ENCODE data around the gene RALGDS.

Gene RALGDS

GRCh38 chr9:133149130-133150015 is 28.3 kb upstream of the RALGDS start:
- DNase-seq, result peak in 1 of 2 experiments; percentile 48

GRCh38 chr9:133148199-133149129 is 27.4 kb upstream of the RALGDS start:
- DNase-seq, result no peak

DNA sequence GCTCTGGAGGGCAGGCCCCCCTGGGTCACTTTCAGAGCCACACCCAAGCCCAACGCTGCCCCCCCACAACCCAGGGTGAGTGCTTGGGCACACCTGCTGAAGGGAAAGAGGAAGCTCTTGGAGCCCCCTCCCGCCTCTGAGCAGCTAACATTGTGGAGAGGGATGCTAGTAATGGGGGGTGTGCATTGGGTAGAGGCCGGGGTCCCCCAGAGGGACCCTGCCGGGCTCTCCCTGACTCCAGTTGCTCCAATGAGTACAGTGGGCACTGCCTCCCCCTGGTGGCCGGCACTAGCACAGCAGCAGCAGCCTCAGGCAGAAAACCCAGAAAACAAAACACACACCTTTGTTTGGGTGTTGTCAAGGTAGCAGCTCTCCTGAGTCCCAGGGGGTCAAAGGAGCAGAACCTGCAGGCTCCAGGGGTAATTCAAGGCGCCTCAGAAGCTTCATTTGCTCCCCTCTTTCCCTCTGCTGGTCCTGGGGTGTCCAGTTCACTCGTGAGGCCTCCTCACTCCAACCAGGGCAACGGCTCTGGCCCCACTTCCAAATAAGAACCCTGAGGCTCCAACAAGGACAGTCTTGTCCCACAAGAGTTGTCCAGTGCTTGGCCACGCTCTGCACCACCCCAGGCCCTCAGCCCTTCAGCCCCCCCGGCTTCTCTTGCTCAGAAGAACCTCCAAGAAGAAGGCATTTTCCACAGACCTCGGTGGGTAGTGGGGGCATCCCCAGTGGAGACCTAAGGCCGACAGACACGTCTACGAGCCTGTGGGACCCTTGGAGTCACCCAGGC is 26.6 kb upstream of the RALGDS start:
- DNase-seq, result peak in 1 of 2 experiments; percentile 55

DNA sequence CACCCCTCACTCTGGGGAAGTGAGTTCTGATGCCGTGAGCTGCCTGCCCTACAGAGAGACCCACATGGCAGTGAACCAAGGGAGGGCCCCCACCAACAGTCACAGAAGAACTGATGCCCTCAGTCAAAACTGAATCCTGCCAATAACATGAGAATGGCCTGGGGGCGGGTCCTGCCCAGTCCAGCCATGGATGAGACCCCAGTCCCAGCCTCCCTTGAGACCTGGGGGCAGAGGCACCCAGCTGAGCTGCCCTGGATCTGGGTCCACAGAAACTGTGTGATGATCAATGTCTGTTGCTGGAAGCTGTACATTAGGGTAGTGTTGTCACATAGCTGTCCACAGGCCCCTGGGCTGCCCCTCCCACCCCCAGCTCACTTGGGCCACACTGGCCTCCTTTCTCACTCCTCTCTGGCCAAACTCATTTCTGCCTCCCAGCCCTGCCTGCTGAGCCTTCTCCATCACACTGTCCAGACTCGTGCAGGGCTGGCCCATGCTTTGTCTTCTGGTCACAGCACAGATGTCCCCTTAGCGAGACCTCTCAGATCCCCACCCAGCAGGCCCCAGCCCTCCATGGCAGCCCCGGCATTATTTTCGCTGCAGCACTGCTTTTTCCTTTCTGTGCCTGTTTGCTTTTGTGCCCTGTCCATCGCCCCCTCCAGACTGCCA is 25.8 kb upstream of the RALGDS start:
- no peak for DNase-seq

GRCh38 chr9:133144904-133145851 is 24.1 kb upstream of the RALGDS start:
- DNase-seq, result no peak

GRCh38 chr9:133144142-133144903 is 23.3 kb upstream of the RALGDS start:
- no peak for DNase-seq

- no peak for DNase-seq
Measured at GRCh38 chr9:133143639-133144141, 22.6 kb upstream of the RALGDS start.

DNA sequence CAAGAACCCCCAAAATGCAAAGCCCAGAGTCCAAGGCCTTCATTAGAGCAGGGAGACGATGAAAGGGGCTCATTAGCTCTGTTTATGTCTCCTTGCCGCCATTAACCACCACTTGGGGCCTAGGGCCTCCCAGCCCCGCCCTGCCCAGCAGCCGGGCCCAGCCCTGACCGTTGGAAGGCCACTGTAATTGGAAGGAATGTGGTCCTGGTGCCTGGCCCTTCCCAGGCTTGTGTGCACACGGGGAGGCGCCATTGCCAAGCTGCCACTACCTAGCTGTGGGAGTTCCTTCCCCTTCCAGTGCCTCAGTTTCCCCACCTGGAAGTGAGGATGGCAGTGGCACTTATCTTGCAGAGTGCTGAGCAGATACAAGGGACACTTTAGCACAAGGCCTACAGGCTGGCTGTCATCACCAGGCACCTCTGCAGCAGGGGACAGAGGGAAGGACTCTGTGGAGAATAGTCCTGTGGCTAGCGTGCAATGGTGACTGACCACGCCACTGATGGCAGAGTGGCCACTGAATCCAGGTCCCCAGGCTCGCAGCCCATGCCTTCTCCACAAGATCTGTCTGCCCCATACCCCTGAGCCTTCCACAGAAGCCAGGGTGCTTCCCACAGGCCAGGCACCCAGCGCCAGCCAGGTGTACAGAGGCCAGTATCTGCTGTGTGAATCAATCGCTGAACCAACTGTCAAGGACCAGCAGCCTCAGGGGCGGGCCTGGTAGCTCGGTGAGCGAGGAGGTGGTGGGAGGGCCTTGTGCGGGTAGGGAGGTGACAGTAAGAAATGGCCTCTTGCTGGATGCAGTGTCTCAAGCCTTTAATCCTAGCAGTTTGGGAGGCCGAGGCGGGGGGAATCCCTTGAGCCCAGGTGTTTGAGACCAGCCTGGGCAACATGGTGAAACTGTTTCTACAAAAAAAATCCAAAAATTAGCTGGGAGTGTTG is 21.9 kb upstream of the RALGDS start:
- no peak for DNase-seq

DNA sequence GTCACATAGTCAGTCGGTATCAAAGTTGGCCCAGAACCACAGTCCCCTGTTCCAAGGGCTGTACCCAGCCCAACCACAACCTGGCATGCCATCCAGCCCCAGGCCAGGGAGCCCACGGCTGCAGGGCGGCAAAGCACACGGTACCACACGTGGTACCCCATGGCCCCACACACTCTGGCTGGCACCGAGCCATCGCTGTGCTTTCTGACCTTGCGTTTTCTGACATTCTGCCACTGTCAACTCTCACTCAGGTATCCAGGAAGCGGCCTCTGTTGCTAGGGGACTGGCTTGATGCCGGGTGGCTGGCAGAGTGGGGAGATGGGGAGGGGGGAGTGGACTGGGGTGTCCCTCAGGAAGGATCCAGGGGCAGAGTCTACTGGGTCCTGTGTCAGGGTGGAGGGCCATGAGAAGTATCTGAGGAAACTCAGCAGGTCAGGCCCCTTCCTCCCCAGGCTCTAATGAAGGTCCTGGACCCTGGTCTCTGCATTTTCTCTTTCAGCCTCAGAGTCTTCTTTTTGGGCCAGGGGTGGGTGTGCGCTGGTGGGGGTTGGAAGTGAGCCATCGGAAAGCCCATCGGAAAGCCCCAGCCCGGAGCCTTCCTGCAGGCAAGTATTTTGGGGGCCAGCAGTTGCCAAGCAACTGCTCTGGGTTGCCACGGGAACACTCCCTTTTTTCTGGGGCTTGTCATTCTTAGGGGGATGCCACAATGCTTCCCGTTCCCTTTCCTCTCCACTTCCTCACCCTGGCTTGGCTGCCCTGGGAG is 21.0 kb upstream of the RALGDS start:
- DNase-seq, result no peak

DNA sequence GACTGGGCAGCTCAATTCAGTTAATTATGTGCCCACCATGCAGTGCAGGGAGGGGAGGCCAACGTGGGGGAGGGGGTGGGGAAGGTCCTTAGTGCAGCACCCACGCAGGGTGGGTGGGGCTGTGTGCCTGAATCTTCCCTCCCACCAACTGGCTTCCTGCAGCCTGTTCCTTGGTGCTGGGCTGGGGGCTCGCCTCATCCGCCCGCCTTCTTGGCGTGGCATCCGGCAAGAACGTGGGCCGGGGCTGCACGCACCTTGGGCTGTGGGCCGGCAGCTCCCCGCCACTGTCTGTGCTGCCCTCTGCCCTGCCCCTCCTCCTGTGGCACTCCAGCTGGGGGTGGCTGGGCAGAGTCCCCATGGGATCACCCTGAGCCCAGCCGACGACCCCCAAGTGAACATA is 19.6 kb upstream of the RALGDS start:
- DNase-seq, result no peak

DNA sequence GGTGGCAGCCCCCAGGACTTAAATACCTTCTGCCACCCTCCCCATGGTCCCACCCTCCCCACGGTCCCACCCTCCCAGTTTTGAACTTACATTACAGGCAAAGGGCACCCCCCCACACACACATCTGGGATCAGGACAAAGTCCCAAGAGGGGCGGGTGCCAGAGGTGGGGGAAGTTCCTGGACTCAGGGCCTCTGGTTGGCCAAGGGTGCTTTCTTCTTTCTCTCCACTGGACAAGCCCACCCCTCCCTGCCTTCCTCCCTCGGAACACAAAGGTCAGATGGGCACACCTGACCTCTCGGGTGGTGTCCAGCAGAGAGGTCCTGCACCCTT is 19.1 kb upstream of the RALGDS start:
- DNase-seq, result no peak

- DNase-seq, result no peak
Measured at GRCh38 chr9:133139246-133140173, 18.5 kb upstream of the RALGDS start.

DNA sequence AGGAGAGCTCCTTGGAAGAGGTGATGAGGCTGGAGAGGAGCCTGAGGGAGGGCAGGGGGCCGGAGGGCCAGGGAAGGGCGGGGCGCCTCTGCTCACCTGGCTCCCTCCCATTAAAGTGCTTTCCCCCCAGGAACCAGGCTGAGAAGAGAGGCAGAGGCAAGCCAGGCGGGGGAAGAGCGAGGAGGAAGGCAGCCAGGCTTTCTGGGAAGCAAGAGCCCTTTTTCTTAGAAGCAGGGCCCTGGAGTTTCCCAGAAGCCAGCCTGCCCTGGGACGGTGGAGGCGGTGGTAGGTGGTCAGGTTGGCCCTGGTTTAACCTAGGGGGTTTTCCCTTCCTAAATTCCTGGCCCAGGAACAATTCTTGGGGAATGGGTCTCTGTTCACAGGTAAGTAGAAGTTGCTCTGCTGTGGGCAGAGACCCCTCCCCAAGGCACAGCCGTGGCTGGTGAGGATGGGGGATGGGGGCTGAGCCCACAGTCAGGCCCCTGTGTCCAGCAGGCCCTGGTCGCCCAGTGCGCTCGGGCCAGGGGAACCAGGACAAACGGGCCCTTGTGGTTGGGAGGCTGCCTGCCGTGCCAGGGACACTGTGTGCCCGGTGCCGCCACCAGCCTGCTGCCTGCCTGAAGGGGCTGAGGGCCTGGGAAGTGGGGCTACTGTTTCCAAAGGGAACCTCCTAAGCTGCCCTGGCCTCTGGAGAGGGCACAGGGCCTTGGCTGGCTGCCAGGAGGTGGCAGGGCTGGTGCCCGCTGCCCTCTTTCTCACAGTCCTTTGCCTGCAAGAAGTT is 16.6 kb upstream of the RALGDS start:
- DNase-seq, result no peak

DNA sequence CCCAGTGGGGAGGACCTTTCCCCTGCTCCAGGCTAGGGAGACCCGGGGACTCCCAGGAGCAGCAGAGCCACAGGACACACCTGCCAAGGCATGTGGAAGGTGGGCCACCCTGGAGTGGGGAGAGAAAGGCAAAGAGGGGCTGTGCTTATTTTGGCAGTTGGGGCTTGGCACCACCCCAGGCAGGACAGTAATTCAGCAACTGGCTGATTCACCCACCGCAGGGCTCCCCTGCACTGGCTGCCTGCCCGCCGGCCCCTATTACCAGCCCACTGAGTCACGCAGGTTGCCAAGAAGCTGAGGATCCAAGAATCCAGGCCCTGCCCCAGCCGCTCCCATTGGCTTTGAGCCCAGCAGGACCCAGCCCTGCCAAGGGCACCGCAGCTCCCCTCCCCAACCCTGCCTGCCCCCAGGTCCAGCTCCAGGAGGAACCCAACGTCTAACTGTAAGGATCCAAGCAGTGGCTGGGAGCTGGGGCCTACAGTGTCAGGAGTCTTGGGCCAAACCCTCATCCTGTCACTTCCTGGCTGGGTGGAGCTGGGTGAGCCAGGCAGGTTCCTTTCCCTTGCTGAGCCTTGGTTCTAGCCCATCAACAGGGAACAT is 14.2 kb upstream of the RALGDS start:
- DNase-seq, result no peak

- DNase-seq, result no peak
Measured at GRCh38 chr9:133134388-133135145, 13.5 kb upstream of the RALGDS start.

Data from cerebellar nuclear complex (tissue), 1 donor.